ENCODE measurements around the gene OSTN.

DNA sequence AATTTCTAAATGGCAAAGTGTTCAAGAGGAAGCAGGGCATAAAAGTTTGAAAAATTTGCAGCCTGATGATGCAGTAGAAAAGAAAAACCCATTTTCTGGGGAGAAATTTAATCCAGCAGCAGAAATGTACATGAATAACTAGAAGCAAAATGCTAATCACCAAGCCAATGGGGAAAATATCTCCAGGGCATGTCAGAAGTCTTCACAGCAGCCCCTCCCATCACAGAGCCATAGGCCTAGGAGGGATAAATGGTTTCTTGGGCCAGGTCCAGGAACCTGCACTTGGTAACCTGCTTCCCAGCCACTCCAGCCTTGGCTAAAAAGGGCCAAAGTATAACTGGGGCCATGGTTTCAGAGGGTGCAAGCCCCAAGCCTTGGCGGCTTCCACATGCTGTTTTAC is 22.6 kb downstream of the OSTN start:
- TF ChIP-seq, protein P1, sequence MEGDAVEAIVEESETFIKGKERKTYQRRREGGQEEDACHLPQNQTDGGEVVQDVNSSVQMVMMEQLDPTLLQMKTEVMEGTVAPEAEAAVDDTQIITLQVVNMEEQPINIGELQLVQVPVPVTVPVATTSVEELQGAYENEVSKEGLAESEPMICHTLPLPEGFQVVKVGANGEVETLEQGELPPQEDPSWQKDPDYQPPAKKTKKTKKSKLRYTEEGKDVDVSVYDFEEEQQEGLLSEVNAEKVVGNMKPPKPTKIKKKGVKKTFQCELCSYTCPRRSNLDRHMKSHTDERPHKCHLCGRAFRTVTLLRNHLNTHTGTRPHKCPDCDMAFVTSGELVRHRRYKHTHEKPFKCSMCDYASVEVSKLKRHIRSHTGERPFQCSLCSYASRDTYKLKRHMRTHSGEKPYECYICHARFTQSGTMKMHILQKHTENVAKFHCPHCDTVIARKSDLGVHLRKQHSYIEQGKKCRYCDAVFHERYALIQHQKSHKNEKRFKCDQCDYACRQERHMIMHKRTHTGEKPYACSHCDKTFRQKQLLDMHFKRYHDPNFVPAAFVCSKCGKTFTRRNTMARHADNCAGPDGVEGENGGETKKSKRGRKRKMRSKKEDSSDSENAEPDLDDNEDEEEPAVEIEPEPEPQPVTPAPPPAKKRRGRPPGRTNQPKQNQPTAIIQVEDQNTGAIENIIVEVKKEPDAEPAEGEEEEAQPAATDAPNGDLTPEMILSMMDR (tag by site-specific recombination; IDR thresholded peaks at IDR 0.05): no peak
- no peak for TF ChIP-seq KLF10 (tag by site-specific recombination; IDR thresholded peaks at IDR 0.05)
- no peak for TF ChIP-seq ZNF350 (tag by site-specific recombination; IDR thresholded peaks at IDR 0.05)
- TF ChIP-seq RBAK (tag by site-specific recombination; IDR thresholded peaks at IDR 0.05): no peak
- no peak for TF ChIP-seq ZNF292 (tag by site-specific recombination; IDR thresholded peaks at IDR 0.05; ENCODE audit: borderline replicate concordance, low read depth)
